ENCODE data around the gene MT1G.

Gene MT1G

DNA sequence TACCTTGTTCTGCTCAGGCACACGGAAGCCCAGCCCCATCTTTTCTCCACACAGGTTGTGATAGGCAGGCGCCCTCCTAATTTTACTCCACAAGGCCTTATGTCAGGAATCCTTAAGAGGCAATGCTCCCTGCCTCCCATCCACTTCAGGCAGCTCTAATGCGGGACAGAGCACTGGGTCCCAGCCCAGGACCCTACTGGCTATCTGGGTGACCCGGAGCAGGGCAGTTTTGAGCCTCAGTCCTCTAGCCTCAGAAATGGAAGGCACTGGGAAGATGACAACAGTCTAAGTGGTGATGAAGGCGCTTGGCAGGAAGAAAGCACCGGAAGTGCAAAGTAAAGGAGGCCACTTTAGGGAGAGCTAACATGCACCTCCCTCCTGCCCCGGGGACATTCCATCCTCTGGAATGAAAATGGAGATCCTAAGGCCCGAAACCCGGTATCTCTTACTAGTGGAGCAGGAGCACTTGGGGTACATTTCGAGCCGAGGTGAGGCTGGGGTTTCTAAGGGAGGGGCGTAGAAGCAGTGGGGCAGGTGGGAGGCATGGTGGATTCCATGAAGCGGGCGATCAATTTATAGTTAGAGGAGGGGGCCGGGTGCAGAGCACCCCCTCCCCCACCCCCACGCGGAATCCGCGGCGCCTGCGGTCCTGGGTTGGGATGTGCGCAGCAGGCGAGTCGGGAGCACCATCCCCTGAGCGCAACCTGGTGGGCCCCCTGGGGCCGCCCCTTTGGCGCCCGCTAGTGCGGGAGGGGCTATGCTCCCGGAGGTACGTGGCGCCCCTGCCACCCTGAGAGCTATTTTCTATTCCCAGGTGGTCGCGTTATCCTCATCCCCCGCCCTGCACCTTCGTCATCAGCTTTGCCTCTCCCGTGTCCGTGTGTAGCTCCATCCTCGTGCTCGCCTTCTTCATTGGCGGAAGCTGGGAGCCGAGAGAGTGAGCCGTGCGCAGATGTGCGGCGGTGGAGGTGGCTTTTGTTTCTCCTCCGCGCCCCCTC is 5.2 kb downstream of the MT1G start:
- no peak for DNase-seq

GRCh38 chr16:56658327-56658875 is 9.5 kb downstream of the MT1G start:
- DNase-seq: no peak

DNA sequence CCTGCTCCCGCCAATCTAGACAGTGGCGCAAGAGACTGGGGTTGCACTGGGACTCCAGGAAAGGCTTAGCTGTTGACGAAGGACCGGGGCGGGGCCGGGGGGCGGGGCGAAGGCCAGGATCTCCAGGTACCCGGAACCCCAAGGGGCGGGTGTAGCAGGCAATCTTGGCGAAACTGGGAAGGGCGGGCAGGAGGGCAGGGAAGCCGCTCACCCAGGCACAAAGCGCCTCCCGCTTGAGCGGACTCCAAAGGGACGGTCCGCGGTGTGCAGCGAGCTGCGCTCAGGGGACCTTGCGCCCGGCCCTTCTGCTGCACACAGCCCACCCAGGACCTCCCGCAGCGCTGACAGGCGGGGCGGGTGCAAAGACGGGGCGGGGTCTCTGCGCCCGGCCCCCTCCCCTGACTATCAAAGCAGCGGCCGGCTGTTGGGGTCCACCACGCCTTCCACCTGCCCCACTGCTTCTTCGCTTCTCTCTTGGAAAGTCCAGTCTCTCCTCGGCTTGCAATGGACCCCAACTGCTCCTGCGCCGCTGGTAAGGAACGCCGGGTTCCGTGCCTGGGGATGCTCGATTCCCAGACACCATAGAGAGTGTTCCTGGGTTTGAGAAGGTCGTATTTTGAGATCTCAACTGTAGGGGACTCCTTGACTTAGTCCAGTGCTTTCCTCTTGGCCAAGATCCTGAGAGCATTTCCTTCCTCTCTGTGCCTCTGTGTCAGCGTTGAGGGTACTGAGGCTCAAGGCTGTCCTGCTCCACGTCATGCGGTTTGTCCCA is 10.1 kb downstream of the MT1G start, which contains the start of gene MT1F:
Gene MT1F (plus strand): TSS at position 405 of the 772 bp plus-strand sequence. CDS start 100 bp downstream, at position 505.
- peak; percentile 13 for DNase-seq

DNA sequence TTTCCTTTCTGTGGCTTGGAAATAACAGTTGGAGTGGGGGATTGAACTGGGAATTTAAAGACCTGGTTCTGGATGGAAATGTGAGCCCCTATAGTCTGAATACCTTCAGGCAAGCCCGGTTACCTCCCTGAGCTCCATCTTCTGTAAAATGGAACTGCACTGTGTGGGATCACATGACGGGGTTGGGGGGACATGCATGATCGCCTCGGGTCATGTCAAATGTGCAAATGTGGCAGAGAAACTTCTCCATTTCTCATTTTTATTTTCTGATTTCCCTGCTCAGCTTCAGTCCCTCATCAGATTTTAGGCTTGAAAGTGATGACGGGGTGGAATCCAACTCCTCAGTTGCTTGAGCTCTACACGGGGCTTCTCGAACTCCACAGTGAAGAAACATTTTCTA is 14.6 kb downstream of the MT1G start:
- DNase-seq: no peak

DNA sequence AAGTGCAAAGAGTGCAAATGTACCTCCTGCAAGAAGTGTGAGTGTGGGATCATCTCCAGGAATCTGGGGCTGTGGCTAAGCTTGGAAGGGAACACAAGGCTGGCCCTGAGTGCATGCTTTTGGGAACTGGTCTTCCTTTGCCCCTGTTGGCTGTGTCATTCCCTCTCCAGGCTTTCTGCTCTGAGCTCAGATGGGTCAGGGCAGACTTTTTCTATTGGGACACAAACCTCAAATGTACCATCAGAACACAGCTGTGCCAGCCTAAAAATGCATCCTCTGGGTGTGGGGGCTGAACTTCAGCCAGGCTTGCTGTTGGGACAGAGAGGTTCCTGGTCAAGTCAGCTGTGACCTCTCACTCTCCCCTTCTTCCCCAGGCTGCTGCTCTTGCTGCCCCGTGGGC is 15.3 kb downstream of the MT1G start:
- DNase-seq: no peak

DNA sequence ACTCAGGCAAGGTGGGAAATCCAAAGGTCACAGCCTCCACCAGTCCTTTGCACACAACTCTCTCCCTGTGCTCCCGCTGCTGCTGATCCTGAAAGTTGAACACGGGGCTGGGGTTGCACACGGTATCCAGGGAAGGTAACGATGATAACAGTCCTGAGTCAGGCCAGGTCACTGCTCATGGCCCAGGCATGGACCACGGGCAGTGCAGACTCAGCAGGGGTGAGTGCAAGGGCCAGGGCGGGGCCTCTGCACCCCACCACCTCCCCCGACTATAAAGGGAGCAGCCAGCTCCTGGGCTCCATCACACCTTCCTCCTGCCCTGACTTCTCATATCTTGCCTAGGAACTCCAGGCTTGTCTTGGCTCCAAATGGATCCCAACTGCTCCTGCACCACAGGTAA is 16.3 kb downstream of the MT1G start, which contains the start of gene MT1B:
Gene MT1B (plus strand): TSS at position 301 of the 400 bp plus-strand sequence. CDS start 68 bp downstream, at position 369.
- DNase-seq: no peak

- no peak for DNase-seq
Observed at GRCh38 chr16:56649820-56650219, 18.0 kb downstream of the MT1G start.

DNA sequence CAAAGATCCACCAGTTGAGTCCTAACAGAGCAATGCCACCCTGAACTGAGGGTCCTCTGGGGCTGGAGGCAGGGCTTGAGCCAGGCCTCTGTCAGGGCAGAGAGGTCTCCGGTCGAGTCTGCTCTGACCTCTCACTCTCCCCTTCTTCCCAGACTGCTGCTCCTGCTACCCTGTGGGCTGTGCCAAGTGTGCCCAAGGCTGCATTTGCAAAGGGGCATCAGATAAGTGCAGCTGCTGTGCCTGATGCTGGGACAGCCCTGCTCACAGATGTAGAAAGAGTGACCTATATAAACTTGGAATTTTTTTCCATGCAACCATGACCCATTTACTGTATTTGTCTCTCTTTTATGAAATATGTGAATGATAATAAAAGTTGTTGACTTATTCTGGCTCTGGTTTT is 18.6 kb downstream of the MT1G start:
- no peak for DNase-seq

GRCh38 chr16:56647641-56648431 is 20.0 kb downstream of the MT1G start:
- DNase-seq: no peak

DNA sequence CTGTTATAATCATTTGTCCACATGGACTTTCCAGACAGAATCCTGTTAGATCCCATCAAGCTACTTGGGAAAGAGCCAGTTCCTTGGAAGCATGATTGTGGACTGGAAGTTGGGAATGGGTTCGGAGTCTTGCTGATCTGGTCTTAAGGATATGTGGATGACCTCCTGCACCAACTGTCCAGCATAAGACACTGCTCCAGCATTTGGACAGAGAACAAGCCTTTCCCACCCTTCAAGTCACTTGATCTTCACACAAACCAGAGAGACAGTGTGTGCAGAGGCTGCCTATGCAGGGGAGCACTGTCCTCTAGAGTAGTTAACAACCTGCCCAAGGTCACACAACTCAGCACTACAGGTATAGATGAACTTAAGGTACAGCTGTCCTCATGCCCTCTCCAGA is 22.0 kb downstream of the MT1G start:
- DNase-seq: no peak

DNA sequence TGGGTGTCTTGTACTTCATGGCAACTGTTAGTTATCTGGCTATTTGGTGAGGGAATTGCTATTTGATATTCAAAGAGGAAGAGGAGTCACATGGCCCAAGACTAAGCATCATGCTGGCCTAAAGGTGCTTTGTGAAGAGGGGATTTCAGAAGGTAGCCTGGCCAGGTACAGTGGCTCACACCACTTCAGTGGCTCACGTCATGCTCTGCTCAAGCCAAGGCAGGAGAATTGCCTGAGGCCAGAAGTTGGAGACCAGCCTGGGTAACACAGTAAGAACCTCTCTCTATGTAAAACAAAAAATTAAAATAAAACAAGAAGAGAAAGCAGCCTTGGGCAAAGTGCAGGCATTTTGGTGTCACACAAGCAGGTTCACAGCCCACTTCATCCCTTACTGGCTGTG is 22.6 kb downstream of the MT1G start:
- no peak for DNase-seq

GRCh38 chr16:56643833-56644232 is 24.0 kb downstream of the MT1G start:
- no peak for DNase-seq

- DNase-seq: no peak
Observed at GRCh38 chr16:56643080-56643778, 24.6 kb downstream of the MT1G start.

GRCh38 chr16:56641166-56641565 is 26.7 kb downstream of the MT1G start:
- DNase-seq: no peak

GRCh38 chr16:56640076-56640475 is 27.8 kb downstream of the MT1G start:
- no peak for DNase-seq

DNA sequence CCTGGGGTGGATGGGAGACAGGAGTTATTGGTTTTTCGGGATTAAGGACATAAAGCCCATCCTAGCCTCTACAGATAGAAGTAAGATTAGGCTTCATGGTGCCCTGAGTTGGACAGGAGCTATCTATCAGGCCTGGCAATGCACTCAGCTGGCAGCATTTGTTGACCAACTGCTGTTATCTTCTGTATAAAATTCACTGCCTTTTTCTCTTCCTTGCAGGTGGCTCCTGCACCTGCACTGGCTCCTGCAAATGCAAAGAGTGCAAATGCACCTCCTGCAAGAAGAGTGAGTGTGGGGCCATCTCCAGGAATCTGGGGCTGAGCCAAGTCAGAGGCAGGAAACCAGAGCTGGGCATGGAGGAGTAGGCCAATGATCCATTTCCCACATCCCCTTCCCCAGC is 28.8 kb downstream of the MT1G start:
- DNase-seq: no peak

DNA sequence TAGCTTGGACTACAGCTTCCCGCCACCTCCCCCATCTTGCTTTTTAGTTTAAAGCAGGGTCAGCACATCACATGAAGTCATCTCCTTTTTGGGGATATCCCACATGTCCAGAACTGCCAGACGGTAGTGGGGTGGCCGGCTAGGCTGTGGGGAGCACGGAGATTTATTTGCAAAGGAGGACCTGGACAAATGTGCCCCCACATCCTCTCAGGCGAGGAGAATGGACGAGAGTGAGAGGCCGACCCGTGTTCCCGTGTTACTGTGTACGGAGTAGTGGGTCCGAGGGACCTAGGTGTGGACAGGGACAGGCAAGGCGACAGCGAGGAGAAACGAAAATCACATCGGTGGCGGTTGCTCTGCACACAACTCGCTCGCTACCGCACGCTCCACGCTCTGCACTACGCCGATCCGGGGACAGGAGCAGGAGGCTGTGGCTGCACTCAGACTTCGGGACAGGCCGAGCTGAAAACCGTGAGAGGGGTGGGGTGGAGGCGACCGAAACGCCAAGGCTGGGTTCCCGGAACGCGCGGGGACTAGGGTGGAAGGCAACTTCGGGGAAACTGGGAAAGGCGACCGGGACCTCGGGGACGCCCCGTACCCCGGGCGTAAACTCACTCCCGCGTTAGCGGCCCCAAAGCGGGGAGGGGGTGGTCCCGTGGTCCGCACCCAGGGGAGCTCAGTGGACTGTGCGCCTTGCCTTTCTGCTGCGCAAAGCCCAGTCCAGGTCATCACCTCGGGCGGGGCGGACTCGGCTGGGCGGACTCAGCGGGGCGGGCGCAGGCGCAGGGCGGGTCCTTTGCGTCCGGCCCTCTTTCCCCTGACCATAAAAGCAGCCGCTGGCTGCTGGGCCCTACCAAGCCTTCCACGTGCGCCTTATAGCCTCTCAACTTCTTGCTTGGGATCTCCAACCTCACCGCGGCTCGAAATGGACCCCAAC is 29.8 kb downstream of the MT1G start, which contains the start of gene MT1A:
Gene MT1A (plus strand): TSS at position 853 of the 937 bp plus-strand sequence. CDS start 73 bp downstream, at position 926.
- no peak for DNase-seq

DNA sequence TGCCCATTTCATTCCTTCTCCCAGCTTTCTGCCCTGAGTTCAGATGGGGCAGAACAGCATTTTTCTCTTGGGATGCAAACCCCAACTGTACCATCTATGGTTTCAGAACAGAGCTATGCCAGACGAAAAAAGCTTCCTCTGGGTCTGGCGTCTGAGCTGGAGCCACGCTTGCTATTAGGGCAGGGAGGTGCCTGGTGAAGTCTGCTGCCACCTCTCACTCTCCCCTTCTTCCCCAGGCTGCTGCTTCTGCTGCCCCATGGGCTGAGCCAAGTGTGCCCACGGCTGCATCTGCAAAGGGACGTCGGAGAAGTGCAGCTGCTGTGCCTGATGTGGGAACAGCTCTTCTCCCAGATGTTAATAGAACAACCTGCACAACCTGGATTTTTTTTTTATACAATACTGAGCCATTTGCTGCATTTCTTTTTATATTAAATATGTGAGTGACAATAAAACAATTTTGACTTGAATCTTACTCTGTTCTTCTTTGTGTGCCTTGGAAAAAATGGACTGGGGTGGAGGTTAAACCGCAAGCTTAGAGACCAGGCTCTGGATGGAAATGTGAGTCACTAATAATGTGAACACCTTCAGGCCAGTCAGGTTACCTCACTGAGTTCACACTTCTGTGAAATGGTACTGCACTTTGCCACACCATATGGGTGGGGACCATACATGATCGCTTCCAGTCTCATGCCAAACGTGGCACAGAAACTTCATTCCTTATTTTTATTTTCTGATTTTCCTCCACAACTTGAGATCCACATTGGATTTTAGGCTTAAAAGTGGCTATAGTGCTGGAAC is 31.1 kb downstream of the MT1G start:
- DNase-seq: no peak

DNA sequence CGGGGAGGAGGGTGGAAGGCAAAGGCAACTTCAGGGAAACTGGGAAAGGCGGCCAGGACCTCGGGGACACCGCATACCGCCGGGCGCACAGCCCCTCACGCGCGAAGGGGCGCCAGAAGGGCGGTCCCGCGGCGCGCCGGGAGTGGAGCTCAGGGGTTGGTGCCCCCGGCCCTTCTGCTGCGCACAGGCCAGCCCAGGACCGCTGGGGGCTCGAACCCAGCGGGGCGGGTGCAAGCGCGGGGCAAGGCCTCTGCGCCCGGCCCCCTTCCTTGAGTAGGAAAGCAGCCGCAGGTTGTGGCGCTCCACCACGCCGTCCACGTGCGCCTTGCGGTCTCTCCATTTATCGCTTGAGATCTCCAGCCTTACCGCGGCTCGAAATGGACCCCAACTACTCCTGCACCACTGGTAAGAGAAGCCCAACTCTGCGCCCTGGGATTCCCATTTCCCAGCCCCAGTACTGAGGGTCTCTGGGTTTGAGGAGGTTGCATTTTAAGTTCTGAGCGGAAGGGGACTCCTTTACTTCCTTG is 32.4 kb downstream of the MT1G start:
- DNase-seq: no peak
